NCI-H460 (cell line): Measurements from ENCODE around the gene COPG2. TPM values are rescaled to one million over a fixed set of nuclear protein-coding genes. Genes with fewer than 3 reads are reported as not detected.

Experiments used
- DNase-seq: peaks from one replicate; pipeline ENCODE4 v3.0.0-alpha.2; 2016; ENCODE audit warnings: low read depth; ENCODE audit errors: extremely low read depth
- small RNA-seq, 2 experiments: library from RNA; depleted of rRNA; stranded (forward); fragments of <200 nt; gene quantifications; one replicate each; pipeline ENCODE3, GENCODE V24; 2014
- total RNA-seq: library from RNA; depleted of rRNA; stranded (reverse); fragments of >200 nt; shearing (Covaris generic); gene quantifications from 2 replicates; pipeline ENCODE4 v1.2.3, GENCODE V29; 2014; rRNA removed

The COPG2 gene
- total RNA-seq, 1 experiment from 2014 or later: 31.9 TPM

DNA sequence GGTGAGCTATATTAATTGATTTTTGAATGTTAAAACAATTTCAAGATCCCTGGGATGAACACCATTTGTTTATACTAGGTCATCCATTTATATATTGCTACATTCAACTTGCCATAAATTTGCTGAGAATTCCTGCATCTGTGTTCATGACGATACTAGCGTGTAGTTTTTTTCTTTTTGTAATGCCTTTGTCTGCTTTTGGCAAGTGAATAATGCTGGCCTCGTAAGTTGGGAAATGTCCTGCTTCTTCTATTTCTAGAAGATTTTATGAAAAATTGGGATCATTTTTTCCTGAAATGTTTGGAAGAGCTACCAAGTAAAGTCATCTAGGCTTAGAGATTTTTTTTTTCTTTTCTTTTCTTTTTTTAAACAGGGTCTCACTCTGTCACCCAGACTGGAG, 189.6 kb downstream of the COPG2 start:
- no peak for DNase-seq

DNA sequence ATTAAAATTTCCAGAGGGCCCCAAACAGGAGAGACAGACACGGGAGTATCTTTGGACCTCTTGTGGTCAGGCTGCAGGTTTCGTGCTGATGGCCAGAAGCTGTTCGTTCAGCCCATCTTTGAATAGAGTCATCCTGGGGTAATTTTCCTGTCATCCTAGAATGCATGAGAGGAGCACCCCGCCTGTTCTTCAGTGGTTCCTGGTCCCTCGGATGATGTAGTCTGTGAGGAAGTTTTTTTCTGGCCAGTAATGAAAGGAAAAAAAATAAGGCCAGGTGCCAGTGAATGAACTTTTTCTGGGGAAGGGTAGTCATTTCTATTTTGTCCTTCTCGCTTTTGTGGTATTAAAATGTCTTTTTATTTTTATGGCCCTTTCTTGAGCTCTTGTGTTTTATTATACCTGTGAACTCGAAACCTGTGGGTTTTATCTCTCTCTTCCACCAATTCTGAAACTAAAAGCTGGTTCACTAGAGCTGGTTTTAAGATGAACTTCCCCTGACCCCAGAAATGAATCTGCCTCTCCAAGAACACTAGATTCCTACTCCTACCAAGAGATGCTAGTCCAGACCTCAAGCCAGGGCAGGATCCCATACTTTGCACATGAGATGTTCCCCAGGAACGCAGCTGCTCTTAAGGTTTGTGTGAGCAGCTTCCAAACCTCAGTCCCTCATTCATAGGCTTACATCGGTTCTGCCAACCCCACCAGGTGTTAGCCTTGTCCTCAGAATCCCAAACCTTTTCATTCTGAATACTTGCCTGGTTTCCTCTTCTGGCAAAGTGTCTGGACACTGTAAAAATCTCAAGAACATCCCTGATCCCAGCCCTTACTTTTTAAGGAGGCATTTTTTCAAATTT, 192.0 kb downstream of the COPG2 start:
- DNase-seq: no peak

DNA sequence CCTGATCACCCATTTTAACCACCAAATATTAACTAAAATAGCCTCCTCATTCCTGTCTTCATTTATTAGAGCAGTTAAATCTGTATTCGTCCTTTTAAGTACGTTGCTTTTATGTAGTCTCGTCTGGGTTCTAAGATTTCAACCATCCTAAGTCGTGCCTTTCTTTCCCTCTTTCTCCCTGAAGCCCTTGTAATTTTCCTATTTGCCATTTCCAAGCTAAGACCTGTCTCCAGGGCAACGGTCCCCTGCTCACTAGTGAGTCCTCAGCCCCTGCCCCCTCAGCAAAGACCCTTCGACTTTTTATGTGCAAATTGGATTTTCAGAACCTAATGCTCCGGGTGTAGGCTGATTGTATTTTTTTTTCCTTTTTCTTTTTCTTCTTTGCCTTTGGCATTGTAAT, 192.8 kb downstream of the COPG2 start:
- no peak for DNase-seq

DNA sequence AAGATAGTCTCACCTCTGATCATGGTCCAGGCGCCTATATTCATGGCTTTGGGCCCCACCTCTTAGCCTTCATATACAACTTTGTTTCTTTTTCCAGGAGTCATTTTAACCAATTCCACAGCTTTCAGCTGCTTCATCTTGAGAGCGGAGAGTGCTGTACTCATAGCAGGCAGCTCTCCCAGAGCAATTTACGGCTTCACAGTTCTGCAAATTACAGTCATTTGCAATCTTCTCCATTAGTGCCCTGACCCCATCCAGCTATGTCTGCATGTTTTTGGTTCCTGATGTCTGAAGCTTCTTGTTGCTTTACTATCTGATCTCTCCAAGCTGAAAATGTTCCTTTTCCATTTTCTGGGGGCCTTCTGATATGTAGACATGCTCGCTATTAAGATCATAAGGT, 194.7 kb downstream of the COPG2 start:
- no peak for DNase-seq

GRCh38 chr7:130473289-130473688, 195.3 kb downstream of the COPG2 start:
- no peak for DNase-seq

- no peak for DNase-seq
These were observed 196.6 kb downstream of the COPG2 start for GRCh38 chr7:130471974-130472373.

DNA sequence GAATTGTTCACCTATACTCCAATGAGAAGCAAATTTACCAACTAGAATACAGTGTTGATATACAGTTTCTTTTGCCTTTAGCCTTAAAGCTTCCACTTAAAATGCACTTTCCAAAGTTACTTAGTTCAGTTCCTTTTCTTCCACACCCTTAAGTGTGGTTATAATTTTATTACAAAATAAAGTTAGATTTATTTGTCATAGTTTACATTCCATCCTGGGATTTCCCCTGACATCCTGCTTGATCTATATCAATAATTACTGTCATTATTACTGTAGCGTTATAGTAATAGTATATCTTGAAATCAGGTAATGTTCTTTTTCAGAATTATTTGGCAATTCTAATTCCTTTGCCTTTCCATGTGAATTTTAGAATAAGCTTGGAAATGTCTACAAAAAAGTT, 199.9 kb downstream of the COPG2 start:
- no peak for DNase-seq

- no peak for DNase-seq
These were observed 204.8 kb downstream of the COPG2 start for GRCh38 chr7:130463553-130464434.

GRCh38 chr7:130461272-130461671, 207.3 kb downstream of the COPG2 start:
- DNase-seq: no peak

DNA sequence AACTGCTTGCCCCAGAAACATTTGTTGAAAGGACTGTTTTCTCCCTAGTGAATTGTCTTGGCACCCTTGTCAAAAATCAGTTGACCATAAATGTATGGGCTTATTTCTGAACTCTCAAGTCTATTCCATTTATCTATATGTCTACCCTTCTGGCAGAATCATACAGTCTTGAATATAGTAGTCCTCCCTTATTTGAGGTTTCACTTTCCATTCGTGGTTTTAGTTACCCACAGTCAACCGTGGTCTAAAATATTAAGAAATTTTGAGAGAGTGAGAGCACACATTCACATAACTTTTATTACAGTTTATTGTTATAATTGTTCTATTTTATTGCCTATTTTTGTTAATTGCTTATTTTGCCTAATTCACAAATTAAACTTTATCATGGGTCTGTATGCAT, 210.3 kb downstream of the COPG2 start:
- no peak for DNase-seq

Small RNA genes lying within 50 kb of the gene (small RNA-seq; reads per million reads assigned to genes)
- 0 reads per million in 2 experiments for gene MIR335
- 0 reads per million in 2 experiments for gene RF02148
- gene RF02149: 0 reads per million in 2 experiments
- gene RF02150: 0 reads per million in 2 experiments
- gene RNA5SP246: 0.66 to 1.5 reads per million in 2 experiments

Other genes with a start within 250 kb of the COPG2 start
- 19.3 and 22.4 TPM in 2 replicates for gene CEP41, start 227.7 kb downstream of the COPG2 start, total RNA-seq
- 29.4 and 36.0 TPM in 2 replicates for gene MEST, start 176.7 kb downstream of the COPG2 start, total RNA-seq
- gene TSGA13, start 17.8 kb upstream of the COPG2 start, total RNA-seq: not detected in 2 replicates
- not detected in 2 replicates for gene KLF14, start 65.5 kb upstream of the COPG2 start, total RNA-seq